Naive thymus-derived CD4-positive, alpha-beta T cell (primary cell): Measurements from ENCODE around the gene PDZD7. TPM values are rescaled to one million over a fixed set of nuclear protein-coding genes. Genes with fewer than 3 reads are reported as not detected.

Experiments
- ATAC-seq: fragments of 150-1000 bp; cut with Tn5 transposase; 2 replicates; pipeline ENCODE4 v1.10.0; 2021; ENCODE audit warnings: mild to moderate bottlenecking, moderate library complexity
- CTCF ChIA-PET: fragments of 350-600 bp; sonication (Branson Sonifier 250); formaldehyde crosslinking; loops from one replicate; lab custom pipeline; 2021; ENCODE audit warnings: antibody characterized with exemption; lab: Charles Lee
- POLR2A ChIA-PET: fragments of 350-600 bp; sonication (Branson Sonifier 250); formaldehyde crosslinking; loops from one replicate; lab custom pipeline; 2021; ENCODE audit warnings: antibody characterized with exemption, inconsistent platforms; lab: Charles Lee
- DNase-seq, 9 donors: peaks; one replicate each; pipeline versions ENCODE4 v3.0.0 to v3.0.0-alpha.2; 2020 to 2022; ENCODE audit warnings: mixed read lengths in 1 of 9
- H3K27ac ChIP-seq: one replicate; pipeline ENCODE4 v1.7.0; 2013; ENCODE audit warnings: mild to moderate bottlenecking, low read depth, low read length, moderate library complexity
- H3K27me3 ChIP-seq, 2 donors: one replicate each; pipeline ENCODE4 v1.7.0; 2013; ENCODE audit warnings: low read length in 2 of 2, mild to moderate bottlenecking in 2 of 2, moderate library complexity in 2 of 2; ENCODE audit not compliant: control insufficient read depth in 2 of 2, insufficient read depth in 2 of 2
- H3K36me3 ChIP-seq, 3 experiments: 1 replicate in 2 of 3; 2 replicates in 1 of 3; pipeline ENCODE4 v1.7.0; 2013; ENCODE audit warnings: low read length in 3 of 3, mild to moderate bottlenecking in 3 of 3, moderate library complexity in 1 of 3; ENCODE audit not compliant: insufficient read depth in 3 of 3, control insufficient read depth in 2 of 3
- H3K4me1 ChIP-seq, 2 donors: one replicate each; pipeline ENCODE4 v1.7.0; 2013; ENCODE audit warnings: low read length in 2 of 2, mild to moderate bottlenecking in 2 of 2, moderate library complexity in 1 of 2; ENCODE audit not compliant: control insufficient read depth in 2 of 2, insufficient read depth in 2 of 2
- H3K4me3 ChIP-seq: 2 replicates; pipeline ENCODE4 v1.7.0; 2013; ENCODE audit warnings: mild to moderate bottlenecking, low read length
- H3K9me3 ChIP-seq, 3 experiments: 1 replicate in 2 of 3; 2 replicates in 1 of 3; pipeline ENCODE4 v1.7.0; 2013; ENCODE audit warnings: low read length in 3 of 3; ENCODE audit not compliant: control insufficient read depth in 2 of 3
- H3K27ac Mint-ChIP-seq, 9 donors: one replicate each; pipeline ENCODE4 v1.8.0; 2020 to 2022; ENCODE audit warnings: mixed read lengths in 9 of 9, mild to moderate bottlenecking in 8 of 9, moderate library complexity in 5 of 9, inconsistent platforms in 2 of 9
- H3K27me3 Mint-ChIP-seq, 5 donors: one replicate each; pipeline ENCODE4 v1.8.0; 2021 to 2022; ENCODE audit warnings: mixed read lengths in 5 of 5, mild to moderate bottlenecking in 1 of 5
- H3K36me3 Mint-ChIP-seq, 5 donors: one replicate each; pipeline ENCODE4 v1.8.0; 2020 to 2022; ENCODE audit warnings: mixed read lengths in 5 of 5, mild to moderate bottlenecking in 3 of 5, inconsistent platforms in 1 of 5
- H3K4me1 Mint-ChIP-seq, 7 donors: one replicate each; pipeline ENCODE4 v1.8.0; 2020 to 2022; ENCODE audit warnings: mixed read lengths in 7 of 7, mild to moderate bottlenecking in 3 of 7, inconsistent platforms in 1 of 7
- H3K4me3 Mint-ChIP-seq, 10 donors: one replicate each; pipeline ENCODE4 v1.8.0; 2020 to 2022; ENCODE audit warnings: mild to moderate bottlenecking in 10 of 10, mixed read lengths in 10 of 10, moderate library complexity in 6 of 10, inconsistent platforms in 2 of 10
- H3K9me3 Mint-ChIP-seq, 11 donors: one replicate each; pipeline ENCODE4 v1.8.0; 2020 to 2022; ENCODE audit warnings: mixed read lengths in 11 of 11, mild to moderate bottlenecking in 4 of 11, inconsistent platforms in 1 of 11, moderate library complexity in 1 of 11
- intact Hi-C, 2 donors: fragments of 100-400 bp; cut with micrococcal nuclease; formaldehyde crosslinking; loops; one replicate each; pipeline ENCODE4 v1.15.1; 2023
- polyA plus RNA-seq, 2 donors: library from polyadenylated mRNA; unstranded; fragments of 300-500 nt; fragmentation: Illumina TruSeq; gene quantifications; one replicate each; pipeline ENCODE4 v1.2.3, GENCODE V29; 2021
- total RNA-seq, 6 experiments: library from RNA in 5 of 6; stranded (reverse) in 5 of 6; gene quantifications; 1 replicate in 5 of 6; 2 replicates in 1 of 6; pipeline ENCODE4 v1.2.3 and lab custom pipeline; 2021 to 2026

The PDZD7 gene
- total and polyA plus RNA-seq, 7 experiments from 2014 or later: 0.65 to 2.8 (median 1.1) TPM

DNA sequence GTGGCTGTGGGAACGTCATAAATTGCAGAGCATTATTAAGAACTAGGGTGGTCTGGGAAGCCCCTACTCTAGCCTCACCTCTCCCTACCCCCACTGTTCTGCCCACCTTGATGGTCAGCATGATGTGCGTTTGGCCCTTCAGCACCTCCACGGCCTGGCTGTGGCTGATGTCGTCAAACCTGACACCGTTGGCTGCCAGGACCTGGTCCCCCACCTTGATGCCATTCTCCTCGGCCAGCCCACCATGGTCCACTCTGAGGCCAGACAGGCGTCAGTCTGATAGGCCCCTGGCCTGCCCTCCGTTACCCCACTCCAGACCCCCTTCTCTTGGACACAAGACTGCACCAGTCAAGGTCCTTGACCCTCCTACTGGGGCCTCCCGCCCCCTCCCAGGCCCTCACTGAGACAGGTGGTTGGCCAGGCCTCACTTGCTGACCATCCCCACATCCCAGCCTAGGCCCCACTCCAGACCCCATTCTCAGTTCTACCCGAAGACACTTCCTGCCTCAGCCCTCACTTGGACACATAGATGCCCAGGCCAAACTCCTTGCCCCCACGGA is 9.2 kb downstream of the PDZD7 start:
- Histone ChIP-seq H3K4me1 (no peaks in the 10 kb centered on the region), H3K9me3 (no peaks in the 10 kb centered on the region), H3K4me3 (no peak overlapping the region), H3K27ac (no peak overlapping the region), H3K27me3 (peaks cover 0 to 2% of the 10 kb centered on the region in 2 donors), H3K36me3 (no peaks in the 10 kb centered on the region)
- ATAC-seq (no peak), DNase-seq (no peak)
- Mint-ChIP-seq H3K4me3 (no peak overlapping the region), H3K4me1 (peaks cover 0 to 10% (median 4%) of the 10 kb centered on the region in 7 donors), H3K27ac (no peak overlapping the region), H3K36me3 (no peaks in the 10 kb centered on the region), H3K27me3 (peaks cover 26 to 37% (median 35%) of the 10 kb centered on the region in 5 donors), H3K9me3 (no peaks in the 10 kb centered on the region)
- POLR2A ChIA-PET: no interaction called here
- CTCF ChIA-PET: no interaction called here
- intact Hi-C loops: no loop called here

DNA sequence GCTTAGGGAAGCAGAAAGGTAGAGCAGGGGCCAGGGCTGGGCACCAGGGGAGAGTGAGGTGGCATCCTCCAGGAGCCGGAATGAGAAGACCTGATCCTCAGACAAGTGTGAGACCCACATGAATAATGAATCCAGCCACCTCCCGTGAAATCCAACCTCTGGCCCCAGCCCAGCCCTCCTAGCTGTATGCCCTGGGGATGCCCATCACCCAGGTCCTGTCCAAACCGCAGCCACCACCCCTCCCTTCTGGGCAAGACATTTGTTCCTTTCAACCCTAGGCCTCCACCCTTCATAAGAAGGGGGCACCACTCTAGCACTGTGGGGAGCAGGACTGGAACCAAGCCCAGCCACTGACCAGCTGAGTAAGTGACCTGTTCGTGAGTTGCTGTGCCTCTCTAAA is 9.7 kb downstream of the PDZD7 start:
- peaks cover 32 to 43% (median 39%) of the 10 kb centered on the region in 5 donors for H3K27me3 Mint-ChIP-seq
- ChIA-PET POLR2A (no interaction called here), CTCF (no interaction called here)
- peaks cover 0 to 2% of the 10 kb centered on the region in 2 donors for H3K27me3 ChIP-seq
- no peak overlapping the region for H3K4me3 Mint-ChIP-seq
- DNase-seq: no peak
- no peaks in the 10 kb centered on the region for H3K4me1 ChIP-seq
- no peak for ATAC-seq
- H3K4me1 Mint-ChIP-seq: peaks cover 0 to 10% (median 4%) of the 10 kb centered on the region in 7 donors
- H3K27ac Mint-ChIP-seq: no peak overlapping the region
- no peak overlapping the region for H3K4me3 ChIP-seq
- no peaks in the 10 kb centered on the region for H3K36me3 ChIP-seq
- intact Hi-C loops: no loop called here
- H3K36me3 Mint-ChIP-seq: no peaks in the 10 kb centered on the region
- no peaks in the 10 kb centered on the region for H3K9me3 Mint-ChIP-seq
- H3K9me3 ChIP-seq: no peaks in the 10 kb centered on the region
- H3K27ac ChIP-seq: no peak overlapping the region

DNA sequence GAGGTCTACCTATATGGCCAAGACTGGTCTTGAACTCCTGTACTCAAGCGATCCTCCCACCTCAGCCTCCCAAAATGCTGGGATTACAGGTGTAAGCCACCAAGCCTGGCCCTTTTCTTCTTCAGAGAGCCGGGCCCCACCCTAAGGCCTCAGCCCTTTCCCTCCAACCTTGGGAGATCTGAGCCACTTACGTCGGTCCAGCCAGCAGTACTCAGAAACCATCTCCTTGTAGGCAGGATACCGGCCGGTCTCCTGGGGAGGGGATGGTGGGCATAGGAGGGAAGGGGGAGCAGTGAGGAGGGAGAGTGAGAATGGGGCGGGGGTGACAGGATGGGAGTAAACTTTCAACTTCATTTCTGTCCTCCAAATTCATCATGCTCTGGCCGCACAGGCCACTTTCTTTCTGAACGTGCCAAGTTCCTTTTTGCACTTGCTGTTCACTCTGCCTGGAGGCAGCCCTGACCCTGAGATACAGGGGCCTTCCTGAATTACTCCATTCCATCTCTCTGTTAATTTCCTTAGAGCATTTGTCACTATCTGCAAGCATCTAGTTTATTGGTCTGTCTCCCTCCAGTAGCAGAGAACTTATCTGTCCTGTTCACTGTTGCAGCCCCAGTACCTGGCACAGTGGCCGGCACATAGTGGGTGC is 10.4 kb downstream of the PDZD7 start:
- intact Hi-C loops: no loop called here
- no peaks in the 10 kb centered on the region for H3K9me3 ChIP-seq

DNA sequence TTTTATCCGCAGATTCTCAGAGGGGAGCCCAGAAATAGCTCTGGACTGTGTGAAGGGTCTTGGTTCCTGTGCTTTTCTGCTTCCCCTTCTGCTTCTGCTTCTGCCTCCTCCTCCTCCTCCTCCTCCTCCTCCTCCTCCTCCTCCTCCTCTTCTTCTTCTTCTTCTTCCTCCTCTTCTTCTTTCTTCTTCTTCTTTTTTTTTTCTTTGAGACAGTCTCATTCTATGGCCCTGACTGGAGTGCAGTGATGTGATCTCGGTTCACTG is 11.6 kb downstream of the PDZD7 start:
- peaks cover 47 to 53% (median 50%) of the 10 kb centered on the region in 5 donors for H3K27me3 Mint-ChIP-seq
- peaks cover 0 to 2% of the 10 kb centered on the region in 2 donors for H3K27me3 ChIP-seq

More for the DNA sequence above, 10.4 kb downstream of the PDZD7 start:
- POLR2A ChIA-PET: no interaction called here
- no peaks in the 10 kb centered on the region for H3K4me1 ChIP-seq
- H3K27me3 ChIP-seq: peaks cover 0 to 2% of the 10 kb centered on the region in 2 donors
- H3K36me3 Mint-ChIP-seq: no peaks in the 10 kb centered on the region
- H3K9me3 Mint-ChIP-seq: no peaks in the 10 kb centered on the region
- ATAC-seq: no peak
- peaks cover 36 to 46% (median 43%) of the 10 kb centered on the region in 5 donors for H3K27me3 Mint-ChIP-seq
- no peak overlapping the region for H3K4me3 Mint-ChIP-seq
- no peaks in the 10 kb centered on the region for H3K36me3 ChIP-seq
- no peak overlapping the region for H3K27ac Mint-ChIP-seq
- no peak overlapping the region for H3K27ac ChIP-seq
- CTCF ChIA-PET: interaction anchor here (0.6 to 2.4 kb wide), 3 partner anchors 11 to 676 kb away, joined by 4 to 12 read pairs (median 4); partner anchors contain the start of genes PDZD7 and SFXN3
- no peak for DNase-seq
- no peak overlapping the region for H3K4me3 ChIP-seq
- H3K4me1 Mint-ChIP-seq: peaks cover 0 to 10% (median 4%) of the 10 kb centered on the region in 7 donors

DNA sequence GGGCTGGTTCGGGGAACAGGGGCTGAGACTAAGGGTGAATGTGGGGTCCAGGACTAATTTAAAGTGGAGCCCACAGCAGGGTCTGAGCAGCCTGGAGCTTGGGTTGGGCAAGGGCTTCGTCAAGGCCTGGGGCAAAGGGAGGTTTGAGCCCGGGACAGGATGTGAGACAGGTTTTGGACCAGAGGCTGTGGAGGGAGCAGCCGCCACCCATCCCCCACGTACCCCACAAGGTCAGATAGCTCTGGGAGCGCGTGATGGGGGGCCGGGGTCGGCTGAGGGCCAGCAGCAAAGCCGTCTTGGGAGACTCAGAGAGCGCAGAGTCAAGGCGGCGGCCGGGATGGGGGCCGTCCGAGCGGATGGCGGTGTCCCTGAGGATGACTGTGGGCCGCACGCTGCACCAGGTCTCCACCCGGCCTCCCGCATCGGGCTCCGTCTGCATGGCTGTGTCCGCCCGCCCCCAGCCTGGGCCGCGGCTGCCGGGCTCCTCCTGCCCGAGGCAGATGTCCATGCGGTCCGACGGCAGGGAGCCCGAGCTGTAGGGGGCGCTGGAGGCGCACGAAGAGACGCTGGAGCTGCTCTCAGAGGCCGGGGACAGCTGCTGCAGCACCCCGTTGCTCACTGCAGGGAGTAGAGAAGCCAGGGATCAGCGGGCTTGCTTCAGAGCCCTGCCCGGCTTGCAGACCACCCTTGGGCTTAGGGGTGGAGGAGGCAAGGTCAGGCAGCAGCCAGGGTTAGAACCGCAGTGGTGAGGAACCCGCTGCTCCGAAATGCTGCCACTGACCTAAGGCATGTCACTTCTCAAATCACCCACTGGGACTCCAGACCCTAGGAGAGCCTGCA is 12.1 kb downstream of the PDZD7 start:
- H3K4me3 Mint-ChIP-seq: no peak overlapping the region
- no peaks in the 10 kb centered on the region for H3K9me3 Mint-ChIP-seq
- Histone ChIP-seq H3K36me3 (no peaks in the 10 kb centered on the region), H3K9me3 (no peaks in the 10 kb centered on the region), H3K27me3 (peaks cover 0 to 2% of the 10 kb centered on the region in 2 donors), H3K4me3 (no peak overlapping the region), H3K27ac (no peak overlapping the region), H3K4me1 (no peaks in the 10 kb centered on the region)
- peaks cover 0 to 20% (median 10%) of the 10 kb centered on the region in 7 donors for H3K4me1 Mint-ChIP-seq
- ATAC-seq (peak; percentile 80), DNase-seq (peak in 8 of 9 donors; percentile 45 to 86 (median 56))
- H3K36me3 Mint-ChIP-seq: no peaks in the 10 kb centered on the region
- H3K27me3 Mint-ChIP-seq: peaks cover 47 to 53% (median 52%) of the 10 kb centered on the region in 5 donors
- intact Hi-C loops: loop anchor here (1.0 to 10.0 kb wide), 5 partner anchors 12 to 274 kb away; partner anchors contain the start of genes PDZD7 (in 2 of the 2), SFXN3 (in 2 of the 2) and PAX2 (in 1 of the 2)
- CTCF ChIA-PET: interaction anchor here (0.5 to 2.4 kb wide), 7 partner anchors 10 to 346 kb away, joined by 3 to 12 read pairs (median 4); partner anchors contain the start of genes PDZD7 and SFXN3
- H3K27ac Mint-ChIP-seq: no peak overlapping the region
- POLR2A ChIA-PET: interaction anchor here (0.6 to 1.3 kb wide), 2 partner anchors 12 to 341 kb away, joined by 3 read pairs; partner anchors contain the start of genes PDZD7 and SFXN3

More for the DNA sequence above, 11.6 kb downstream of the PDZD7 start:
- H3K27ac Mint-ChIP-seq: no peak overlapping the region
- ChIA-PET CTCF (interaction anchor here (1.0 to 2.4 kb wide), 6 partner anchors 10 to 45 kb away, joined by 3 to 12 read pairs (median 4); partner anchors contain the start of genes PDZD7 and SFXN3), POLR2A (interaction anchor here (1.3 kb wide), 1 partner anchor 12 kb away, joined by 3 read pairs; the partner anchor contains the start of genes PDZD7 and SFXN3)
- ATAC-seq (no peak), DNase-seq (no peak)
- no peaks in the 10 kb centered on the region for H3K36me3 ChIP-seq
- peaks cover 0 to 16% (median 6%) of the 10 kb centered on the region in 7 donors for H3K4me1 Mint-ChIP-seq
- H3K4me3 ChIP-seq: no peak overlapping the region
- no peaks in the 10 kb centered on the region for H3K9me3 Mint-ChIP-seq
- intact Hi-C loops: loop anchor here (1.0 to 10.0 kb wide), 5 partner anchors 12 to 275 kb away; partner anchors contain the start of genes PDZD7 (in 2 of the 2), SFXN3 (in 2 of the 2) and PAX2 (in 1 of the 2)
- H3K4me3 Mint-ChIP-seq: peak overlapping the region in 1 of 10 donors; percentile 50
- H3K9me3 ChIP-seq: no peaks in the 10 kb centered on the region
- H3K4me1 ChIP-seq: no peaks in the 10 kb centered on the region
- H3K36me3 Mint-ChIP-seq: no peaks in the 10 kb centered on the region
- no peak overlapping the region for H3K27ac ChIP-seq

DNA sequence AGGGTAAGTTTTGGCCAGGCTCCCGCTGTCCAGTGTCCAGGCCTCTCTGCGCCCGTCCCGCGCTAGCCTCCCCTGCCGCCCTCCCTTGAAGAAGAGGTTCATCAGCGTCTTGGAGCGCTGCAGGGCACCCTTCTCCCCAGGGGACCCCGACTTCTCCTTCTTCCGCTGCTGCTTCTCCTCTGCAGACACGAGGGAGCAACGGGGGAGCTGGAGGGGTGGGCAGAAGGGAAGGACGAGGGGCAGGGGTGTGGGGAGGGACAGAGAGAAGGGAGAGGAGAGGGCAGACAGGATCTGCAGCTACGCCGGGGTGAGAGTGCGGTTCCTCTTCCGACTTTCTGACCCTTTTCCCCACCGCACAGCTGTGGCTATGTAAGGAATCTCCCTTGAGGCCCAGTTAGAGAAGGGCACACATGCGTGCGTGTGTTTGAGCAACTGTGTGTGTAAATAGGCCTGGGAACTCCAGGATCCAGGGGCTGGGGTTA is 12.8 kb downstream of the PDZD7 start:
- peaks cover 48 to 54% (median 53%) of the 10 kb centered on the region in 5 donors for H3K27me3 Mint-ChIP-seq
- Histone ChIP-seq H3K27ac (no peak overlapping the region), H3K4me1 (peaks cover 0 to 2% of the 10 kb centered on the region in 2 donors), H3K27me3 (peaks cover 0 to 2% of the 10 kb centered on the region in 2 donors), H3K4me3 (no peak overlapping the region), H3K9me3 (no peaks in the 10 kb centered on the region), H3K36me3 (no peaks in the 10 kb centered on the region)
- H3K4me1 Mint-ChIP-seq: peaks cover 3 to 22% (median 14%) of the 10 kb centered on the region in 7 donors
- no peaks in the 10 kb centered on the region for H3K36me3 Mint-ChIP-seq
- intact Hi-C loops: loop anchor here in 1 of 2 donors (10.0 kb wide), 1 partner anchor 273 kb away; the partner anchor contains the start of gene PAX2
- H3K4me3 Mint-ChIP-seq: no peak overlapping the region
- H3K27ac Mint-ChIP-seq: no peak overlapping the region
- DNase-seq: no peak
- CTCF ChIA-PET: interaction anchor here (1.0 to 2.4 kb wide), 3 partner anchors 14 to 42 kb away, joined by 3 to 12 read pairs (median 6); partner anchors contain the start of genes PDZD7 and SFXN3
- POLR2A ChIA-PET: interaction anchor here (0.6 to 1.3 kb wide), 2 partner anchors 13 to 342 kb away, joined by 3 read pairs; partner anchors contain the start of genes PDZD7 and SFXN3
- ATAC-seq: peak; percentile 34
- no peaks in the 10 kb centered on the region for H3K9me3 Mint-ChIP-seq
